H1 (cell line): Measurements from ENCODE around the gene AGAP1. TPM values are rescaled to one million over a fixed set of nuclear protein-coding genes. Genes with fewer than 3 reads are reported as not detected.

ENCODE experiments used
- CTCF ChIA-PET: fragments of 300-600 bp; sonication (Branson Sonifier 250); formaldehyde crosslinking; loops from one replicate; lab custom pipeline; 2021; ENCODE audit not compliant: partially characterized antibody; lab: Charles Lee
- POLR2A ChIA-PET: fragments of 300-600 bp; sonication (Branson Sonifier 250); formaldehyde crosslinking; loops from one replicate; lab custom pipeline; 2021; ENCODE audit warnings: inconsistent platforms; ENCODE audit not compliant: partially characterized antibody; lab: Charles Lee
- DNase-seq, 2 experiments: peaks; one replicate each; pipeline versions ENCODE4 v3.0.0 to v3.0.0-alpha.2; 2010 to 2022; ENCODE audit warnings: low spot score in 2 of 2, low read depth in 1 of 2, mixed read lengths in 1 of 2
- FAIRE-seq: peaks from 2 replicates; lab custom pipeline; 2011; peaks lifted over from hg19 to GRCh38; lab: Jason Lieb, UNC
- H2AFZ ChIP-seq: 2 replicates; pipeline ENCODE4 v1.8.1; 2012; ENCODE audit warnings: low read length, inconsistent platforms
- H2AK5ac ChIP-seq: 2 replicates; pipeline ENCODE4 v1.6.1; 2013; ENCODE audit warnings: low read depth, low read length
- H2BK120ac ChIP-seq: replicated peaks from 2 replicates; pipeline ENCODE3; 2013; ENCODE audit warnings: low read depth, low read length, inconsistent platforms
- H2BK12ac ChIP-seq: 2 replicates; pipeline ENCODE4 v1.6.1; 2013; ENCODE audit warnings: low read depth, low read length
- H2BK15ac ChIP-seq: 2 replicates; pipeline ENCODE4 v1.6.1; 2013; ENCODE audit warnings: low read length
- H2BK20ac ChIP-seq: 2 replicates; pipeline ENCODE4 v1.6.1; 2013; ENCODE audit warnings: low read length
- H2BK5ac ChIP-seq: 2 replicates; pipeline ENCODE4 v1.6.1; 2013; ENCODE audit warnings: low read depth, low read length
- H3K14ac ChIP-seq: 2 replicates; pipeline ENCODE4 v1.6.1; 2013; ENCODE audit warnings: inconsistent platforms; ENCODE audit not compliant: insufficient read length
- H3K18ac ChIP-seq: 2 replicates; pipeline ENCODE4 v1.6.1; 2013; ENCODE audit warnings: low read length; ENCODE audit errors: extremely low read depth
- H3K23ac ChIP-seq: 2 replicates; pipeline ENCODE4 v1.6.1; 2013; ENCODE audit warnings: inconsistent platforms; ENCODE audit not compliant: insufficient read length
- H3K23me2 ChIP-seq: 2 replicates; pipeline ENCODE4 v1.6.1; 2013; ENCODE audit warnings: low read depth, low read length
- H3K27ac ChIP-seq: 2 replicates; pipeline ENCODE4 v1.6.1; 2011; ENCODE audit warnings: low read depth, low read length, inconsistent platforms
- H3K27me3 ChIP-seq, 4 experiments: replicated peaks in 1 of 4; 1 replicate in 1 of 4; 2 replicates in 3 of 4; pipeline versions ENCODE4 v1.6.1 to v1.8.1; 2011 to 2013; ENCODE audit warnings: low read length in 3 of 4, mild to moderate bottlenecking in 3 of 4, inconsistent platforms in 2 of 4, mixed read lengths in 2 of 4, moderate library complexity in 1 of 4; ENCODE audit not compliant: control insufficient read depth in 3 of 4, insufficient read depth in 3 of 4; ENCODE audit errors: extremely low read depth in 1 of 4
- H3K36me3 ChIP-seq, 4 experiments: 2 replicates each; pipeline versions ENCODE4 v1.6.1 to v1.8.1; 2011 to 2013; ENCODE audit warnings: mild to moderate bottlenecking in 4 of 4, low read length in 3 of 4, moderate library complexity in 2 of 4, control low read depth in 1 of 4, inconsistent platforms in 1 of 4; ENCODE audit not compliant: insufficient read depth in 4 of 4, control insufficient read depth in 2 of 4
- H3K4ac ChIP-seq: replicated peaks from 2 replicates; pipeline ENCODE3; 2013; ENCODE audit warnings: low read length, low read depth, mixed read lengths, inconsistent platforms; ENCODE audit not compliant: insufficient read length
- H3K4me1 ChIP-seq, 4 experiments: replicated peaks in 1 of 4; 1 replicate in 1 of 4; 2 replicates in 3 of 4; pipeline versions ENCODE4 v1.6.1 to v1.8.1; 2011 to 2013; ENCODE audit warnings: low read length in 3 of 4, inconsistent platforms in 2 of 4, mixed read lengths in 1 of 4; ENCODE audit not compliant: insufficient read depth in 4 of 4, control insufficient read depth in 3 of 4
- H3K4me2 ChIP-seq, 2 experiments: 2 replicates each; pipeline versions ENCODE4 v1.6.1 to v1.8.1; 2011 to 2013; ENCODE audit warnings: low read depth in 2 of 2, low read length in 2 of 2, control low read depth in 1 of 2, inconsistent platforms in 1 of 2, mild to moderate bottlenecking in 1 of 2; ENCODE audit not compliant: insufficient read depth in 1 of 2
- H3K4me3 ChIP-seq, 4 experiments: fragments of 200-600, 300-600 bp in 1 of 4; sonication (generic), shearing (Covaris generic), sonication (Bioruptor Twin) in 1 of 4; 2 replicates each; pipeline versions ENCODE4 v1.5.1 to v1.8.1; 2011 to 2016; ENCODE audit warnings: low read length in 4 of 4, low read depth in 3 of 4, control low read depth in 2 of 4, inconsistent platforms in 2 of 4, mild to moderate bottlenecking in 2 of 4, mixed read lengths in 1 of 4, moderate library complexity in 1 of 4; ENCODE audit not compliant: insufficient read depth in 2 of 4; ENCODE audit errors: extremely low read depth in 1 of 4
- H3K56ac ChIP-seq: replicated peaks from 2 replicates; pipeline ENCODE3; 2013; ENCODE audit warnings: low read depth, mild to moderate bottlenecking, mixed read lengths, low read length, inconsistent platforms; ENCODE audit not compliant: insufficient read length
- H3K79me1 ChIP-seq: 2 replicates; pipeline ENCODE4 v1.6.1; 2013; ENCODE audit warnings: low read depth, low read length, control low read depth
- H3K79me2 ChIP-seq, 2 experiments: 2 replicates each; pipeline versions ENCODE4 v1.6.1 to v1.8.1; 2012 to 2013; ENCODE audit warnings: low read length in 2 of 2, mild to moderate bottlenecking in 2 of 2, inconsistent platforms in 1 of 2; ENCODE audit not compliant: insufficient read depth in 2 of 2, control insufficient read depth in 1 of 2
- H3K9ac ChIP-seq, 4 experiments: replicated peaks in 1 of 4; 1 replicate in 1 of 4; 2 replicates in 3 of 4; pipeline versions ENCODE4 v1.6.1 to v1.8.1; 2011 to 2013; ENCODE audit warnings: low read depth in 3 of 4, low read length in 3 of 4, control low read depth in 2 of 4, mild to moderate bottlenecking in 2 of 4, moderate library complexity in 2 of 4, inconsistent platforms in 1 of 4; ENCODE audit errors: extremely low read depth in 1 of 4
- H3K9me3 ChIP-seq, 2 experiments: 2 replicates each; pipeline versions ENCODE4 v1.6.1 to v1.8.1; 2012 to 2013; ENCODE audit warnings: mild to moderate bottlenecking in 2 of 2, moderate library complexity in 2 of 2, control low read depth in 1 of 2, inconsistent platforms in 1 of 2, low read depth in 1 of 2, low read length in 1 of 2, mixed read lengths in 1 of 2; ENCODE audit not compliant: insufficient read depth in 2 of 2
- H4K20me1 ChIP-seq, 2 experiments: replicated peaks in 1 of 2; 2 replicates each; pipeline versions ENCODE3 to v1.8.1; 2011 to 2013; ENCODE audit warnings: inconsistent platforms in 2 of 2, low read length in 2 of 2, mild to moderate bottlenecking in 1 of 2; ENCODE audit not compliant: insufficient read depth in 2 of 2, control insufficient read depth in 1 of 2
- H4K5ac ChIP-seq: 2 replicates; pipeline ENCODE4 v1.6.1; 2013; ENCODE audit warnings: low read length, low read depth, mixed read lengths, inconsistent platforms; ENCODE audit not compliant: insufficient read length
- H4K8ac ChIP-seq: 2 replicates; pipeline ENCODE4 v1.8.0; 2013; ENCODE audit warnings: mild to moderate bottlenecking, moderate library complexity, low read length, inconsistent platforms; ENCODE audit not compliant: insufficient read depth; ENCODE audit errors: extremely low read depth
- H4K91ac ChIP-seq: replicated peaks from 2 replicates; pipeline ENCODE3; 2013; ENCODE audit warnings: low read length, mixed read lengths, inconsistent platforms; ENCODE audit not compliant: insufficient read length
- CTBP2 ChIP-seq: IDR thresholded peaks from 2 replicates; pipeline ENCODE4 v1.7.0; 2011; ENCODE audit warnings: borderline replicate concordance, mild to moderate bottlenecking, moderate library complexity, mixed read lengths, low read length; ENCODE audit not compliant: insufficient read depth, insufficient read length
- EZH2 ChIP-seq: fragments of 200-600 bp; sonication (generic); IDR thresholded peaks from 2 replicates; pipeline ENCODE4 v1.7.1; 2012; ENCODE audit warnings: low read depth, mild to moderate bottlenecking, moderate library complexity, low read length, inconsistent platforms; ENCODE audit not compliant: severe bottlenecking
- KDM1A ChIP-seq: fragments of 200-600, 300-600 bp; sonication (generic); IDR thresholded peaks from 2 replicates; pipeline ENCODE4 v1.7.1; 2016; ENCODE audit warnings: mild to moderate bottlenecking, low read length, borderline replicate concordance
- KDM4A ChIP-seq: IDR thresholded peaks from one replicate; pipeline ENCODE4 v1.7.1; 2012; ENCODE audit warnings: low read depth, mild to moderate bottlenecking, moderate library complexity, low read length, inconsistent platforms; ENCODE audit not compliant: severe bottlenecking
- POU5F1 ChIP-seq: IDR thresholded peaks from 2 replicates; pipeline ENCODE4 v1.6.1; 2011; ENCODE audit warnings: low read depth, mild to moderate bottlenecking, low read length, moderate library complexity
- RFX5 ChIP-seq: IDR thresholded peaks from 2 replicates; pipeline ENCODE4 v1.6.1; 2011; ENCODE audit warnings: low read depth, low read length, improper control_type of control experiment, borderline replicate concordance
- RNF2 ChIP-seq: fragments of 200-900, 300-1000 bp; sonication (generic); IDR thresholded peaks from 2 replicates; pipeline ENCODE4 v1.7.1; 2016; ENCODE audit warnings: borderline replicate concordance, low read depth, mild to moderate bottlenecking, antibody characterized with exemption, low read length; ENCODE audit not compliant: poor library complexity, severe bottlenecking; ENCODE audit errors: missing control alignments
- RXRA ChIP-seq: IDR thresholded peaks from 2 replicates; pipeline ENCODE4 v1.6.1; 2011; ENCODE audit warnings: low read depth, mild to moderate bottlenecking, low read length, moderate library complexity; ENCODE audit not compliant: insufficient read depth
- SUZ12 ChIP-seq: fragments of 200-600 bp; sonication (generic); IDR thresholded peaks from 2 replicates; pipeline ENCODE4 v1.6.1; 2012; ENCODE audit warnings: mild to moderate bottlenecking, inconsistent platforms, low read length, moderate library complexity, mixed read lengths
- WGBS, 2 experiments: shearing (Covaris generic) in 1 of 2; methylation state at CpG; one replicate each; pipeline versions ENCODE4 v1.1.6 to v1.1.7; 2013 to 2015; ENCODE audit warnings: low lambda C conversion rate in 2 of 2, mixed read lengths in 2 of 2, inconsistent platforms in 1 of 2, low coverage in 1 of 2, missing lambda C conversion rate in 1 of 2; ENCODE audit not compliant: insufficient replicate concordance in 2 of 2, insufficient coverage in 1 of 2, insufficient read length in 1 of 2; ENCODE audit errors: extremely low coverage in 1 of 2, missing lambda C conversion rate in 1 of 2; 5-methylcytosine and 5-hydroxymethylcytosine counted together
- polyA plus RNA-seq, 7 experiments: library from polyadenylated mRNA; depleted of rRNA in 3 of 7; stranded (reverse) in 5 of 7; unstranded in 2 of 7; fragments of >200 nt in 5 of 7; fragments of 200-250 nt in 2 of 7; gene quantifications; 1 replicate in 5 of 7; 2 replicates in 1 of 7; 4 replicates in 1 of 7; pipeline versions ENCODE4 v1.2.1 to v1.2.3, GENCODE V29; 2011 to 2013; ENCODE audit warnings: missing spikeins in 2 of 7, mixed read lengths in 2 of 7
- total RNA-seq: library from RNA; stranded (reverse); fragmentation: NEBNext Ultra II Directional; extraction: Animal tissue kit (Norgen Biotek cat#: 25700); gene quantifications from 2 replicates; pipeline ENCODE4 v1.2.1, GENCODE V29; 2021
- TF ChIP-seq, protein P1 (sequence below): IDR thresholded peaks from 2 replicates; pipeline ENCODE4 v1.6.1; 2012; ENCODE audit warnings: inconsistent platforms

AGAP1 gene
- total and polyA plus RNA-seq, 2 of the 8 experiments (the other 6 are each of a cell fraction or from before 2014, with no cell fraction given) = 18.1 to 39.4 TPM

DNA sequence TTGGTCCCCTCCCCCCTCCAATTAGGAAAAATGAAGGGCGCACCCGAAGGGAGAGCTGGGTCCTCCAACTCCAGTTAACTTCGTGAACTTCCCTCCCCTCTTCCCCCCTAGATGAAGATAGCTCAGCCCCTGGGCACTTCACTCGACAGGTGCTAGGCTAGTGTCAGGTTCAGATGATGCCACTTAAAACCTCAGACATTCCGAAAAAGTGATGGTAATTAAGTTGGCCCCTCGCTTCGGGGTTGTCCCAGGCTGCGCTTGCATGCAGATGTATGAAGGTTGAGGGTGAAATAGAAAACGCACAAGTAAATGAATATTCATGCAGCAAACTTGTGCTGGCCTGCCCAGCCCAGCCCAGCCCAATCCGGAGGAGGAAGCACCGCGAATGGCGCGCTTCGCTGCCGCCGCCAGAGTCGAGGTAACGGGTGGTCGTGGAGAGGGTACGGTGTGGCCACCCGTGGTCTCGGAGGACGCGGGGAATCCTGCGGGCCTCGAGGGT is 677.4 kb downstream of the AGAP1 start:
- H3K4ac ChIP-seq = no peak overlapping the region
- no peak overlapping the region for H2AFZ ChIP-seq
- peak overlapping the region in 3 of 4 experiments; percentile 1 to 46 (median 7); a peak in 4 of 8 replicates for H3K4me3 ChIP-seq
- H2BK20ac ChIP-seq = peak overlapping the region; percentile 68; the same call in 1 of the 2 replicates
- 2% methylated on average over 27 of the region's 27 CpGs; no CpG with 5 or more reads in 1 of the 2 experiments for WGBS, 2 experiments
- no peak overlapping the region for H2AK5ac ChIP-seq
- H4K5ac ChIP-seq = no peak overlapping the region
- no peak overlapping the region for H3K23ac ChIP-seq
- no peak overlapping the region for H3K9ac ChIP-seq
- H4K20me1 ChIP-seq = peaks cover 23 to 25% of the 10 kb centered on the region in 2 experiments
- H4K91ac ChIP-seq = no peak overlapping the region
- H4K8ac ChIP-seq = no peak overlapping the region; the same call in 1 of the 2 replicates
- no peaks in the 10 kb centered on the region for H3K79me1 ChIP-seq
- no peaks in the 10 kb centered on the region for H3K79me2 ChIP-seq
- peaks cover 93 to 100% (median 97%) of the 10 kb centered on the region in 4 experiments for H3K27me3 ChIP-seq
- peaks cover 22 to 71% (median 42%) of the 10 kb centered on the region in 4 experiments for H3K4me1 ChIP-seq
- no peak overlapping the region for H2BK15ac ChIP-seq
- peaks cover 0 to 7% (median 0%) of the 10 kb centered on the region in 4 experiments; a peak in 1 of 8 replicates for H3K36me3 ChIP-seq
- no peaks in the 10 kb centered on the region for H3K9me3 ChIP-seq
- peak in 1 of 2 experiments; percentile 61 for DNase-seq
- peaks cover 14% of the 10 kb centered on the region; the same call in 1 of the 2 replicates for H3K23me2 ChIP-seq
- no peak for FAIRE-seq
- H3K27ac ChIP-seq = no peak overlapping the region
- H3K4me2 ChIP-seq = peak overlapping the region; percentile 59 to 68
- H3K56ac ChIP-seq = no peak overlapping the region
- H3K14ac ChIP-seq = no peak overlapping the region
- H2BK12ac ChIP-seq = 0 out of 2 replicates have a peak overlapping the region, but pooled peaks have one; percentile 53
- CTCF ChIA-PET = interaction anchor here (0.6 to 3.1 kb wide), 12 partner anchors 8 to 1051 kb away, joined by 3 to 18 read pairs (median 4); no protein-coding TSS in a partner anchor
- H3K18ac ChIP-seq = 0 out of 2 replicates have a peak overlapping the region, but pooled peaks have one; percentile 51
- no peak overlapping the region for H2BK5ac ChIP-seq
- POLR2A ChIA-PET = interaction anchor here (0.9 to 4.9 kb wide), 3 partner anchors 10 to 205 kb away, joined by 3 to 54 read pairs (median 5); no protein-coding TSS in a partner anchor
- H2BK120ac ChIP-seq = no peak overlapping the region
- TF ChIP-seq KDM1A (peak; percentile 10; the same call in 1 of the 2 replicates), CTBP2 (peak; percentile 26), KDM4A (peak; percentile 47), RFX5 (no peak), EZH2 (peak; percentile 4), RXRA (no peak), RNF2 (peak; percentile 92), POU5F1 (peak; percentile 27; the same call in 1 of the 2 replicates), SUZ12 (peak; percentile 73)
- TF ChIP-seq, protein P1, sequence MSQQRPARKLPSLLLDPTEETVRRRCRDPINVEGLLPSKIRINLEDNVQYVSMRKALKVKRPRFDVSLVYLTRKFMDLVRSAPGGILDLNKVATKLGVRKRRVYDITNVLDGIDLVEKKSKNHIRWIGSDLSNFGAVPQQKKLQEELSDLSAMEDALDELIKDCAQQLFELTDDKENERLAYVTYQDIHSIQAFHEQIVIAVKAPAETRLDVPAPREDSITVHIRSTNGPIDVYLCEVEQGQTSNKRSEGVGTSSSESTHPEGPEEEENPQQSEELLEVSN = peak; percentile 74; the same call in 1 of the 2 replicates
